ENCODE data around the gene SFXN3. TPM values are rescaled to one million over a fixed set of nuclear protein-coding genes. Genes with fewer than 3 reads are reported as not detected.

The SFXN3 gene
- total RNA-seq, 1 experiment from 2014 or later: 5.6 TPM

DNA sequence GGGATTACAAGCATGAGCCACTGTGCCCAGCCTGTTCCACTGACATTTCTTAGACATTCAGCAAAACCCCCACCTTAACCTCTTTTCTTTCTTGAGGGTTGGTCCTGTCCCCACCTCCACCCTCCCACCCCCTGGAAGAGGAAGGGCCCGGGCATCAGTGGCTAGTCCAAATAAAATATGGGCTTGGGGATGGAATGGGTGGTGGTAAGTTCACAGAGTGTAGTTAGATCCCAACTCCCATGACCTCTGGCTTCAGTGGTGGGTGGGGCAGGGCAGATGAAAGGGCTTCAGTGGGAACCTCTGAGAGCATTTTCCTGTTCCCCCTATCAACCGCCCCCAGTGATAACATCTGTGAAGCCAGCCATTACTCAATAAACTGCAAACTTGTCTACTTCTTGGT, 9.8 kb downstream of the SFXN3 start:
- Mint-ChIP-seq H3K9me3 (no peaks in the 10 kb centered on the region), H3K4me1 (peaks cover 18% of the 10 kb centered on the region), H3K27me3 (ENCODE audit: low read depth) (peaks cover 52% of the 10 kb centered on the region), H3K27ac (no peak overlapping the region), H3K4me3 (no peak overlapping the region), H3K36me3 (no peaks in the 10 kb centered on the region)
- ChIA-PET POLR2A (interaction anchor here (0.6 to 0.7 kb wide), 2 partner anchors 31 to 35 kb away, joined by 4 to 9 read pairs; no protein-coding TSS in a partner anchor), CTCF (interaction anchor here (0.6 to 9.7 kb wide), 32 partner anchors 9 to 1762 kb away, joined by 3 to 143 read pairs (median 6); partner anchors contain the start of genes KAZALD1, LZTS2, PDZD7 and SEMA4G)
- DNase-seq (ENCODE audit: low spot score): no peak
- ATAC-seq: no peak
- TF ChIP-seq HMGA2 (CRISPR knock-in tag; IDR thresholded peaks at IDR 0.05): no peak
- no peak for TF ChIP-seq GABPB1 (CRISPR knock-in tag; IDR thresholded peaks at IDR 0.05)
- no peak for TF ChIP-seq ELF4 (CRISPR knock-in tag; IDR thresholded peaks at IDR 0.05; ENCODE audit: low read depth)
- no peak for TF ChIP-seq ZNF512 (CRISPR knock-in tag; IDR thresholded peaks at IDR 0.05; ENCODE audit: borderline replicate concordance)
- no peak for TF ChIP-seq JUN (CRISPR knock-in tag; IDR thresholded peaks at IDR 0.05)
- no peak for TF ChIP-seq ZNF219 (CRISPR knock-in tag; IDR thresholded peaks at IDR 0.05; ENCODE audit: borderline replicate concordance)
- no peak for TF ChIP-seq ZNF423 (CRISPR knock-in tag; IDR thresholded peaks at IDR 0.05)

DNA sequence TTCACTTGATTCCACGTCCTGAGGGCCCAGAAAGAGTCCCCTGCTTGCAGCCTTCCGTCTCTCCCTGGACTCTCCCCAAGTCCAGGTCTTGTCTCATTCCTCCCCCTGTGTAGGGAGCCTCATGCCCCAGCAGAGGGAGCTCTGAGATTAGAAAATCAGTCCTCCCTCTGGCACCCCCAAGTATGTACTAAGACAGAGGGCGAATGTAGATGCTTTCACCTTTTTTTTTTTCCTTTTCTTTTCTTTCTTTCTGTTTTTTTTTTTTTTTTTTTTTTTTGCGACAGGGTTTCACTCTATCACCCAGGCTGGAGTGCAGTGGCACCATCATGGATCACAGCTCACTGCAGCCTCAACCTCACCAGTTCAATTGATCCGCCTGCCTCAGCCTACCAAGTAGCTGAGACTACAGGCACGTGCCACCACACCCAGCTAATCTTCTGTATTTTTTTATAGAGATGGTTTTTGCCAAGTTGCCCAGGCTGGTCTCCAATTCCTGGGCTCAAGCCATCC, 10.3 kb downstream of the SFXN3 start:
- no peaks in the 10 kb centered on the region for H3K9me3 Mint-ChIP-seq
- H3K27ac Mint-ChIP-seq: no peak overlapping the region
- no peak overlapping the region for H3K4me3 Mint-ChIP-seq
- ATAC-seq: peak; percentile 72
- POLR2A ChIA-PET: interaction anchor here (0.6 to 0.7 kb wide), 2 partner anchors 31 to 35 kb away, joined by 4 to 9 read pairs; no protein-coding TSS in a partner anchor
- TF ChIP-seq SMAD4 (CRISPR knock-in tag; IDR thresholded peaks at IDR 0.05): no peak
- TF ChIP-seq CTCF (IDR thresholded peaks at IDR 0.05): peak; percentile 70
- TF ChIP-seq, protein P1, sequence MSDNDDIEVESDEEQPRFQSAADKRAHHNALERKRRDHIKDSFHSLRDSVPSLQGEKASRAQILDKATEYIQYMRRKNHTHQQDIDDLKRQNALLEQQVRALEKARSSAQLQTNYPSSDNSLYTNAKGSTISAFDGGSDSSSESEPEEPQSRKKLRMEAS (CRISPR knock-in tag; IDR thresholded peaks at IDR 0.05): no peak
- TF ChIP-seq NFYB (CRISPR knock-in tag; conservative IDR thresholded peaks at IDR 0.05; ENCODE audit: low read depth): no peak
- TF ChIP-seq, protein P2, sequence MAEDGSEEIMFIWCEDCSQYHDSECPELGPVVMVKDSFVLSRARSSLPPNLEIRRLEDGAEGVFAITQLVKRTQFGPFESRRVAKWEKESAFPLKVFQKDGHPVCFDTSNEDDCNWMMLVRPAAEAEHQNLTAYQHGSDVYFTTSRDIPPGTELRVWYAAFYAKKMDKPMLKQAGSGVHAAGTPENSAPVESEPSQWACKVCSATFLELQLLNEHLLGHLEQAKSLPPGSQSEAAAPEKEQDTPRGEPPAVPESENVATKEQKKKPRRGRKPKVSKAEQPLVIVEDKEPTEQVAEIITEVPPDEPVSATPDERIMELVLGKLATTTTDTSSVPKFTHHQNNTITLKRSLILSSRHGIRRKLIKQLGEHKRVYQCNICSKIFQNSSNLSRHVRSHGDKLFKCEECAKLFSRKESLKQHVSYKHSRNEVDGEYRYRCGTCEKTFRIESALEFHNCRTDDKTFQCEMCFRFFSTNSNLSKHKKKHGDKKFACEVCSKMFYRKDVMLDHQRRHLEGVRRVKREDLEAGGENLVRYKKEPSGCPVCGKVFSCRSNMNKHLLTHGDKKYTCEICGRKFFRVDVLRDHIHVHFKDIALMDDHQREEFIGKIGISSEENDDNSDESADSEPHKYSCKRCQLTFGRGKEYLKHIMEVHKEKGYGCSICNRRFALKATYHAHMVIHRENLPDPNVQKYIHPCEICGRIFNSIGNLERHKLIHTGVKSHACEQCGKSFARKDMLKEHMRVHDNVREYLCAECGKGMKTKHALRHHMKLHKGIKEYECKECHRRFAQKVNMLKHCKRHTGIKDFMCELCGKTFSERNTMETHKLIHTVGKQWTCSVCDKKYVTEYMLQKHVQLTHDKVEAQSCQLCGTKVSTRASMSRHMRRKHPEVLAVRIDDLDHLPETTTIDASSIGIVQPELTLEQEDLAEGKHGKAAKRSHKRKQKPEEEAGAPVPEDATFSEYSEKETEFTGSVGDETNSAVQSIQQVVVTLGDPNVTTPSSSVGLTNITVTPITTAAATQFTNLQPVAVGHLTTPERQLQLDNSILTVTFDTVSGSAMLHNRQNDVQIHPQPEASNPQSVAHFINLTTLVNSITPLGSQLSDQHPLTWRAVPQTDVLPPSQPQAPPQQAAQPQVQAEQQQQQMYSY (CRISPR knock-in tag; IDR thresholded peaks at IDR 0.05): peak; percentile 57
- no peak for TF ChIP-seq PREB (CRISPR knock-in tag; IDR thresholded peaks at IDR 0.05; ENCODE audit: borderline replicate concordance)
- peaks cover 20% of the 10 kb centered on the region for H3K4me1 Mint-ChIP-seq
- peak; percentile 87 for DNase-seq (ENCODE audit: low spot score)
- CTCF ChIA-PET: interaction anchor here (0.6 to 9.7 kb wide), 37 partner anchors 9 to 1761 kb away, joined by 3 to 143 read pairs (median 6); partner anchors contain the start of genes KAZALD1, LZTS2, PDZD7 and SEMA4G
- peaks cover 53% of the 10 kb centered on the region for H3K27me3 Mint-ChIP-seq (ENCODE audit: low read depth)
- H3K36me3 Mint-ChIP-seq: no peaks in the 10 kb centered on the region

Measured in WTC11 (cell line).